Upper lobe of left lung (tissue), 4 donors: Measurements from ENCODE around the gene RIN1.

Source experiments
- POLR2AphosphoS5 ChIP-seq, 2 donors: sonication (generic); formaldehyde crosslinking; IDR thresholded peaks; one replicate each; pipeline ENCODE4 v1.5.1; 2017; ENCODE audit warnings: antibody characterized with exemption in 2 of 2
- TF ChIP-seq, protein P1 (sequence below), 6 experiments: fragments of 450-650 bp in 4 of 6; fragments of 200-600 bp in 2 of 6; sonication (generic) in 2 of 6; IDR thresholded peaks; one replicate each; pipeline ENCODE4 v1.5.1; 2016 to 2019; ENCODE audit warnings: antibody characterized with exemption in 6 of 6

DNA sequence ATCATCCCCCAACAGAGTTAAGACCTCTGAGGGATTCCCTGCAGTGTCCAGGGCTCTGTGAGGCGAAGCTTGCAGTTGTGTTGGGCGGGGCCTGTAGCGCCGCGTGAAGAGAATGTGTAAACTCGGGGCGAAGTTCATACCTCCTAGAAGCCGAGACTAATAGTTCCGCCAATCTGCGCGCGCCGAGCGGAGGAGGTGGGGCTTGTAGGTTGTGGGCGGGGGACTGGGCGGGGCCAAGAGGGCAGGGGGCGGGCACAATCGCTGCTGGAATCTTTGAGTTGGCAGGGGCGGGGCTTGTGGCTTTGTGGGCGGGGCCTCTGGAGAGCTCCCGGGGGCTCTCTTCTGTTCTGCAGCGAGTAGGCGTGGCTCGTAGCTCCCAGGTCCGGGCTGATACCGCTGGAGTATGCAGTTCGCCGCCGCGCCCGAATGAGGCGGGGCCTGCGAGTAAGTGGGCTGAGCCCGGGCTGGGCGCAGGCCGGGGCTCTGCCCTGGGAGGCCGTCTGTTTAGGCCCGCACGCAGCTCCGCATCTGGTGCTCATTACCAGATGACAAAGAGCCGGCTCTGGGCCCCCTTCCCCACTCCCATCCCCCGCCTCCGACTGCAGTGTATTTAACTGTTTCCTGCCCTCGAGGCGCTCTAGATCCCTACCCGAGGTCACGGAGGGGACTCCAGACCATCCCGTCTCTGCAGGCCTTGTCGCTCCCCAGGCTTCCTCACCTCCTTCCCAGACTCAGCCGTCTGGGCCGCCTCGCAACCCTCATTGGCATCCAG, 23.5 kb downstream of the RIN1 start:
- TF ChIP-seq, protein P1, sequence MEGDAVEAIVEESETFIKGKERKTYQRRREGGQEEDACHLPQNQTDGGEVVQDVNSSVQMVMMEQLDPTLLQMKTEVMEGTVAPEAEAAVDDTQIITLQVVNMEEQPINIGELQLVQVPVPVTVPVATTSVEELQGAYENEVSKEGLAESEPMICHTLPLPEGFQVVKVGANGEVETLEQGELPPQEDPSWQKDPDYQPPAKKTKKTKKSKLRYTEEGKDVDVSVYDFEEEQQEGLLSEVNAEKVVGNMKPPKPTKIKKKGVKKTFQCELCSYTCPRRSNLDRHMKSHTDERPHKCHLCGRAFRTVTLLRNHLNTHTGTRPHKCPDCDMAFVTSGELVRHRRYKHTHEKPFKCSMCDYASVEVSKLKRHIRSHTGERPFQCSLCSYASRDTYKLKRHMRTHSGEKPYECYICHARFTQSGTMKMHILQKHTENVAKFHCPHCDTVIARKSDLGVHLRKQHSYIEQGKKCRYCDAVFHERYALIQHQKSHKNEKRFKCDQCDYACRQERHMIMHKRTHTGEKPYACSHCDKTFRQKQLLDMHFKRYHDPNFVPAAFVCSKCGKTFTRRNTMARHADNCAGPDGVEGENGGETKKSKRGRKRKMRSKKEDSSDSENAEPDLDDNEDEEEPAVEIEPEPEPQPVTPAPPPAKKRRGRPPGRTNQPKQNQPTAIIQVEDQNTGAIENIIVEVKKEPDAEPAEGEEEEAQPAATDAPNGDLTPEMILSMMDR (IDR thresholded peaks at IDR 0.05), result no peak
- TF ChIP-seq POLR2AphosphoS5 (IDR thresholded peaks at IDR 0.05), result peak; percentile 6 to 55
